GM21529 (cell line): ENCODE results near the gene ZBTB24.
A peak's percentile ranks its signal among the peaks of the same experiment; 100 is the strongest.
"Not testable (repeated sequence)": the region's sequence is repeated elsewhere in the genome, so short reads cannot be mapped to it uniquely, and the experiment has no call there.

ENCODE experiments used
- ATAC-seq: cut with Tn5 transposase; IDR thresholded peaks from one replicate; pipeline ENCODE4 v1.9.1; 2021; ENCODE audit not compliant: unreplicated experiment

Gene ZBTB24

DNA sequence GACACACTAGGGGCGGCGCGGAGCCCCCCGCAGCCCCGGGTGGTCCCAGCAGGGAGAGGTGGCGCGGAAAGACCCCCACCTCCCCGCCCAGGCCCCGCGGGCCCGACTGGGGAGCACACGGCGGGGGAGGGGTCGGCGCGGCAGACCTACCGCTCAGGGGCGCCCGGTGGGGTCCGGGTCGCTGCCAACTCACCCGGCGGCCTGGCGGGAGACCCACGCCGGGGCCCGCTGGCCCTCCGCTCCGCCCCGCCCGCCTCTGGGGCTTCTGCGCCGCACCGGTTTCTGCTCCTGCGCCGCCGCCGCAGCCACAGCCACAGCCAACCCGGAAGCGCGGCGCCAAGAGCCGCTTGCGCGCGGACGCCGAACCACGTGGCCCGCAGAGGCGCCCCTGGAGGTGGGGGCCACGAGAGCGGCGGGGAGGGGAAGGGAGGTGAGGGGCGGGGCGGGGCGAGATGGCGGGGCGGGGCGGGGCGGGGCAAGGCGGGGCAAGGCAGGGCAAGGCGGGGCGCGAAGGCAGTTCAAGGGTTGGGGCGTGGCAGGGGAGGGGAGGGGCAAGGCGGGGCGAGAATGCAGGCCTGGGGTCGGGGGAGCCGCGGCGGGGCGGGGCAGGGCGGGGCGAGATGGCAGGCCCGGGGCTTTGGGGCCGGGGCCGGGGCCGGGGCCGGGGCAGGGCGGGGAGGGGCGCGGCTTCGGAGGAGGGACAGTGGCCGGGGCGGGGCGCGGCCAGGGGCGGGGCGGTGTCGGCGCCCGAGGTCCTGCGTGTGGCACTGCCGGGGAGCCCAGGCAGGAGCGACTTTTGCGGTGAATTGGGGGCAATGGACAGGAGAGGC lies at the start of gene ZBTB24:
Gene ZBTB24, minus strand, starts transcription at position 315 of the 830 bp plus-strand sequence. CDS start 1,193 bp downstream, outside the sequence.
- ATAC-seq = peak; percentile 87

GRCh38 chr6:109531446-109531845 lies 48.4 kb upstream of the ZBTB24 start:
- no peak for ATAC-seq

- no peak for ATAC-seq
These were observed 45.0 kb upstream of the ZBTB24 start for GRCh38 chr6:109527989-109528388.

- ATAC-seq = peak; percentile 59
These were observed 44.0 kb upstream of the ZBTB24 start for GRCh38 chr6:109526905-109527628.

GRCh38 chr6:109524129-109524528 lies 41.1 kb upstream of the ZBTB24 start:
- no peak for ATAC-seq

DNA sequence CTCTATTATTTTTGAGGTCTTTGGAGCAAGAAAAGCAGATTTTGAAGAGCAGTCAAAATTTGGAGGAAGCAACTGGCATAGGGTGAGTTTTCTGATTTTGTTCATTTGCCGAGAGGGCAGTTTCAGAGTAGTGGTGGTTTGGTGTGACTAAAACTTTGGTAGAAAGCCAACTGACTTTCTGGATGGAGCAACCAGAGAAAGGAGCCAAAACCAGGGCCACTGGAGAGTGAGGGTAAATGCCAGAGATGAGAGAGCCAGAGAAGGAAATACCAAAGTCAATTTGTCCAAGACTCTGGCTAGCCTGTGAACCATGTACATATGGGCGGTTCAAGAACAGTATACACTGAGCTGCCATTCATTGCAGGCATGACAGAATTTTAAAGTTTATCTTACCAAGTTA lies 40.5 kb upstream of the ZBTB24 start:
- no peak for ATAC-seq

DNA sequence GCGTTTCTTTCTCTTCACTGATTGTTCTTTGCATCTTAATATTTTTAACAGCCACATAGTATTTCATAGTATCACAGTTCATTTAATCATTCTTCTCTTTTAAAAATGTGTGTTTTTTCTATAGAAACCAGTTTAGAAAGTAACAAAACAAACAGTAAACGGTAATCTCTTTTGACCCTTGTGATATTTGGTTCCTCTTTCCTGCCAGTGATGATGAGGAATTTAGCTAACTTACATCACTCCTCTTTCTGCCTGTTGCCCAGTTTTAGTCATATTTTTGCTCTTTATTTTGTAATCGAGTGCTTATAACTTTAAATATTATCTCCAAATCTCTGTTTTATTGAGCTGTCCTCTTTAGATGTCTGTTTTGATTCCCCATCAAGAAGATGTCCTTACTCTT lies 38.1 kb upstream of the ZBTB24 start:
- no peak for ATAC-seq

GRCh38 chr6:109519647-109520046 lies 36.6 kb upstream of the ZBTB24 start:
- ATAC-seq = not testable (repeated sequence)

- no peak for ATAC-seq
These were observed 33.9 kb upstream of the ZBTB24 start for GRCh38 chr6:109516929-109517328.

DNA sequence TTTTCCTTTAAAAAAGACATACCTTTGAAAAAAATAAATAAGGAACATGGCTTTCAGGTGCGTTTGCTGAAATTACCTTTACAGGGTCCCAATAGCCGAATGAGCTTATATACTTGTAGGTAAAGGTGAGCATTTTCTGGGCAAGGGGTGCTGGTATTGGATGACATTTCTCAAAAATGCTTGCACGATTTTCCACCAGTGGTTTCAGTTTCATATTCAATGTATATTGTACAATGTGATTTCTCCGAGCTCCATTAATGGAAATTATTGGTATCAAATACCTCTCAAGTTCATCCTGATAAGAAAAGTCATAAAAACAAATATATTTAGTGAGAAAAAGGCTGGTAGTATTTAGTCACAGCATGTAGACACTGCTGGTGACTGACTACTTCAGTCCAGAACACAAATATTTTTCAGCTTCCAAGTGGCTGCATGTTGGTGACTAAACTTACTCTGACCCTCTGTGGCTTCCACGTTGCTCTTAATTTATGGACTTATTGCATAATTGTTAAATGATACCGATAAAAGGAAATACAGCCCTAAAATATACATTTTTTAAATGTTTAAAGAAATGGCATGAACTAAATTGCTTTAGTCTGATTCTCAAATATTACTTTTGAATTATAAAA lies 32.9 kb upstream of the ZBTB24 start:
- ATAC-seq = no peak

DNA sequence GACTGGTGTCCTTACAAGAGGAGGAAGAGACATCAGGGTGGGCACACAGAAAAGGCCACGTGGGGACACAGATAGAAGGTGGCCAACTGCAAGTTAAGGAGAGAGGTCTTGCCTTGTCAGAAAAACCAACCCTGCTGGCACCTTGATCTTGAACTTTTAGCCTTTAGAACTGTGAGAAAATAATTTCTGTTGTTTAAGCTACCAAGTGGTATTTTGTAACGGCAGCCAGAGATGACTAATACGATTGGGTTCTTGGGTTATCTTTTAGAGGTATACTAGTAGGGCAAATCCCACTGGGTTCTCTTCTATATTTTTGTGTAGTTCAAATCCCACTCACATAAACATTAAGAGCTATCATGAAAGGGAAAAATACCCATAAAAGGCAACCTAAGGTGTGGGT lies 31.9 kb upstream of the ZBTB24 start:
- ATAC-seq = no peak

DNA sequence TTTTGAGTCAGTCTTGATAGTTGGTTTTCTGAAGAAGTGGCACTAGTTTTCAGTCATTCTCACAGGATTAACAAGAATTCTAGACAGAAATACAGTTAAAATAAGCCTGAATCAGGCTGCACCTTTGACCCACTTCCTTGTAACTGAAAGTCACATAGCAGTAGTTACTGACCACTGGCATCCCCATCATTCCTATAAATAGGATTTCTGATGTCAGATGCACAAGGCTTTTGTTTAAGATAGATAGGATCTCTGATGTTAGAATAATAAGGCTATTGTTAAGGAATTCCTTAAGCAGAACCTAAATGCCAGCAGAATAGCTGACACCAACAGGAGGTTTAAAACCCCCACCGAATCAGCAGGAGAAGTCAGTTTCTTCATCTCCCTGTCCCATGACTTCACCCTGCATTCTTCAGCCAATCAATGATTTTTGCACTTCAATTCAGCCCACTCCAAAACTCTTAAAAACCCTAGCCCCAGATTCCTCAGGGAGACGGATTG lies 30.6 kb upstream of the ZBTB24 start:
- no peak for ATAC-seq

DNA sequence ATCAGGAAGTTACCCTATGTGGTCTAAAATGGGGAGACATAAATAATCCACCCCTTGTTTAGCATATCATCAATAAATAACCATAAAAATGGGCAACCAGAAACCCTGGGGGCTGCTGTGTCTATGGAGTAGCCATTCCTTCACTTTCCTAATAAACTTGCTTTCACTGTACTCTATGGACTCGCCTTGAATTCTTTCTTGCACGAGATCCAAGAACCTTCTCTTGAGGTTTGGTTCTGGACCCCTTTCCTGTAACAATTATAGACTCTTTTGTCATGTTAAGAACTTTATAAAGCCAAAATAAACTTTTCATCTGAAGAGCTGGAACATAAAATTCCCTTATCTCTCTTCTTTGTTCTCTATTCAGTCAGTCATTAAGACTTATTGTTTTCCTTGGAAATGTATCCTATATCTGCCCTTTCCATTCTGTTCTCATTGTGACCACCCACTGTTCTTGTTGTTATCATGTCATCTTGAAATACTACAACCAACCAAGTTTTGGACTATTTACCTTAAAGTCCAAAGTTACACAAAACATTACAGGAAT lies 29.3 kb upstream of the ZBTB24 start:
- ATAC-seq = no peak

- ATAC-seq = no peak
These were observed 28.8 kb upstream of the ZBTB24 start for GRCh38 chr6:109511832-109512231.

DNA sequence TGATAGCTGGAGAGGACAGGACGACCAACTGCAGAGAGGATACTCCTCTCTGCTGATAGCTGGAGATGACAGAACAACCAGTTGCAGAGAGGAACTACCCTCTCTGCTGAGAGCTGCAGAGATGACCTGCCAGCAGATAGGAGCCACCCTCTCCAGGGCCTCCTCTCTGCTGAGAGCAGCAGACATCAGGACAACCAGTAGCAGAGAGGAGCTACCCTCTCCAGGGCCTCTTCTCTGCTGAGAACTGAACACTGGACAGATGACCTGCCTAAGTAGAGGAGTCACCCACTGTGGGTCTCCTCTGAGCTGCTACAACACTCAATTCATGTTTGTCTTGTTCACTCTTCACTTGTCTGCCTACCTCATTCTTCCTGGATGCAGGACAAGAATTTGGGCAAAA lies 27.3 kb upstream of the ZBTB24 start:
- no peak for ATAC-seq

- no peak for ATAC-seq
These were observed 25.3 kb upstream of the ZBTB24 start for GRCh38 chr6:109508166-109508860.

- no peak for ATAC-seq
These were observed 24.6 kb upstream of the ZBTB24 start for GRCh38 chr6:109507490-109508072.

DNA sequence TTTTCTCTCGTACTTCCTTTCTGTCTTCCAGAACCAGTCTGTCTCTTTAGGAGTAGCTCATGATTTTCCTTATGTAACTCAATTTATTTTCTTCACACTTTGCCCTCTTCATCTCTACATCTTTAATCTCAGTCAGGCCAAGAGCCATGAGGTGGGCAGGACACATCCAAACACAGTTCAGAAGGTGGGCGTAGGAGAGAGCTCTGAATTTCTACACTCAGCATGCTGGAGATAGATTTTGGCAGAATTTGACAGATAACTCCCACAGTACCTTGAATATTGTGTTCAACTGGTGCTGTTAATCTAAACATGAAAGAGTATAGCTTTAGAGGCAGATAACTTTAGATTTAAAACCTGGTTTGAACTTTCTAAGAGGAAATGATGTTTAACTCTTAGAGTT lies 23.8 kb upstream of the ZBTB24 start:
- no peak for ATAC-seq

DNA sequence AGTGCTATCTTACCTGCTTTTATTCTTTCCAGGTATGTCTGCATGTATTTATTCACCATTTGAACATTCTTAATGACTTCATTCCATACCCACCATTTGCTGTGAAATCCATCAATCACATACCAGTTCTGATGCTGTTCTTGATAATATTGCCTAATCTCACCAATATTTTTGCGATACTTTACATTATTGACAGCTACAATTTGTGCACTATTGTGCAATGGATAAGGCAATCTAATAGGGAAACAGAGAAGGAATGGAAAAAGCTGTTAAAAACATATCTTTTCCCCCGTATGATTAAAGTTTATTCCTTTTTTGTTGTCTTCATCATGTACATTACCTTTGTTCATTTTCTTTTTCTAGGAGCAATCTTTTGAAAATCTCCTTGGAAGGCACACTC lies 23.3 kb upstream of the ZBTB24 start:
- no peak for ATAC-seq
